Caco-2 (cell line): ENCODE results near the gene ARL14EPL. TPM values are rescaled to one million over a fixed set of nuclear protein-coding genes. Genes with fewer than 3 reads are reported as not detected.

Experiments
- BruUV-seq: library from RNA; stranded (reverse); fragments of 400-500 nt; replicated peaks from 2 replicates; lab custom pipeline; 2021; lab: Mats Ljungman, UMichigan
- CTCF ChIA-PET: fragments of 300-600 bp; sonication (Branson Sonifier 250); formaldehyde crosslinking; loops from one replicate; lab custom pipeline; 2022; ENCODE audit warnings: antibody characterized with exemption; lab: Charles Lee
- POLR2A ChIA-PET: fragments of 300-600 bp; sonication (Branson Sonifier 250); formaldehyde crosslinking; loops from one replicate; lab custom pipeline; 2022; ENCODE audit warnings: antibody characterized with exemption; lab: Charles Lee
- DNase-seq, 2 experiments: peaks; one replicate each; pipeline versions ENCODE4 v3.0.0 to v3.0.0-alpha.2; 2020 to 2022
- H3K27me3 ChIP-seq: replicated peaks from 2 replicates; pipeline ENCODE4 v1.6.0; 2011; ENCODE audit warnings: low read length; ENCODE audit not compliant: control insufficient read depth, insufficient read depth
- H3K36me3 ChIP-seq: 2 replicates; pipeline ENCODE4 v1.5.1; 2011; ENCODE audit warnings: low read length; ENCODE audit not compliant: control insufficient read depth, insufficient read depth
- H3K4me1 ChIP-seq: fragments of 250-450 bp; sonication (Bioruptor Pico); 2 replicates; pipeline ENCODE4 v1.5.1; 2020; ENCODE audit warnings: mild to moderate bottlenecking
- H3K4me3 ChIP-seq: 2 replicates; pipeline ENCODE4 v1.5.1; 2011; ENCODE audit warnings: low read depth, mild to moderate bottlenecking, control low read depth, low read length
- H3K9me3 ChIP-seq: fragments of 250-450 bp; sonication (Bioruptor Pico); 2 replicates; pipeline ENCODE4 v1.5.1; 2020; ENCODE audit warnings: mild to moderate bottlenecking, moderate library complexity
- H3K27ac Mint-ChIP-seq: one replicate; pipeline ENCODE4 v1.8.0; 2022; ENCODE audit warnings: mixed read lengths; ENCODE audit not compliant: unreplicated experiment
- H3K27me3 Mint-ChIP-seq: one replicate; pipeline ENCODE4 v1.8.0; 2022; ENCODE audit warnings: mixed read lengths; ENCODE audit not compliant: insufficient read depth, unreplicated experiment
- H3K36me3 Mint-ChIP-seq: one replicate; pipeline ENCODE4 v1.8.0; 2022; ENCODE audit warnings: mild to moderate bottlenecking, mixed read lengths; ENCODE audit not compliant: insufficient read depth, unreplicated experiment
- H3K4me1 Mint-ChIP-seq: one replicate; pipeline ENCODE4 v1.8.0; 2022; ENCODE audit warnings: low read depth, mixed read lengths; ENCODE audit not compliant: unreplicated experiment
- H3K4me3 Mint-ChIP-seq: one replicate; pipeline ENCODE4 v1.8.0; 2022; ENCODE audit warnings: mild to moderate bottlenecking, moderate library complexity, mixed read lengths; ENCODE audit not compliant: unreplicated experiment
- H3K9me3 Mint-ChIP-seq: one replicate; pipeline ENCODE4 v1.8.0; 2022; ENCODE audit warnings: mixed read lengths; ENCODE audit not compliant: unreplicated experiment
- intact Hi-C: fragments of 100-400 bp; cut with micrococcal nuclease; formaldehyde crosslinking; loops from one replicate; pipeline ENCODE4 v1.10.0; 2022; ENCODE audit not compliant: unreplicated experiment
- total RNA-seq: library from RNA; stranded (reverse); gene quantifications from 2 replicates; pipeline ENCODE4 v1.2.3, GENCODE V29; 2022
- TF ChIP-seq, protein P1 (sequence below), 2 experiments: fragments of 200-600 bp in 1 of 2; IDR thresholded peaks; 1 replicate in 1 of 2; 2 replicates in 1 of 2; pipeline versions ENCODE4 v1.5.1 to v1.8.0; 2011 to 2022; ENCODE audit warnings: antibody characterized with exemption in 1 of 2, control low read depth in 1 of 2, inconsistent platforms in 1 of 2, low read depth in 1 of 2, low read length in 1 of 2, mild to moderate bottlenecking in 1 of 2, moderate library complexity in 1 of 2; ENCODE audit not compliant: insufficient read depth in 1 of 2, severe bottlenecking in 1 of 2, unreplicated experiment in 1 of 2

Gene ARL14EPL
- total RNA-seq, 1 experiment from 2014 or later: not detected

DNA sequence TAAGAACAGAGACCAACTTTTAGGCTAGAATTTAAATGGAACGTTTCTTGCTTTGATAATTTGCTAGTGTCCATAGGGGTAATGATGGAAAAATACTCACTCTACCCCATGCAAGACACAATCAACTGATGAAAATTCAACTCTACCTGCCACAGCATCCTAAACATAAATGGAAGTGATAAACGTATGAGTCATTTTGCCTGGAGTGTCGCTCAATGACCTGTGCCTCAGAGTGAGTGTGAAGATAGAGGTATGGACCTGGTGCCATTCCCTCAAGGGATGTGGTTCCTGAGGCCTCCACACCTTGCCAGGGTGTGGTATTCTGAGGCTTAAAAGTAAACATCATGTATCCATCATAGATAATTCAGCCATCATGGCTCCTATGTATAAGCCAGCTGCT, 14.0 kb downstream of the ARL14EPL start:
- ChIA-PET POLR2A (no interaction called here), CTCF (no interaction called here)
- no peaks in the 10 kb centered on the region for H3K36me3 ChIP-seq
- H3K27me3 ChIP-seq: no peaks in the 10 kb centered on the region; the same call in 1 of the 2 replicates
- H3K4me1 Mint-ChIP-seq: no peaks in the 10 kb centered on the region
- intact Hi-C loops: no loop called here
- no peak for DNase-seq
- TF ChIP-seq, protein P1, sequence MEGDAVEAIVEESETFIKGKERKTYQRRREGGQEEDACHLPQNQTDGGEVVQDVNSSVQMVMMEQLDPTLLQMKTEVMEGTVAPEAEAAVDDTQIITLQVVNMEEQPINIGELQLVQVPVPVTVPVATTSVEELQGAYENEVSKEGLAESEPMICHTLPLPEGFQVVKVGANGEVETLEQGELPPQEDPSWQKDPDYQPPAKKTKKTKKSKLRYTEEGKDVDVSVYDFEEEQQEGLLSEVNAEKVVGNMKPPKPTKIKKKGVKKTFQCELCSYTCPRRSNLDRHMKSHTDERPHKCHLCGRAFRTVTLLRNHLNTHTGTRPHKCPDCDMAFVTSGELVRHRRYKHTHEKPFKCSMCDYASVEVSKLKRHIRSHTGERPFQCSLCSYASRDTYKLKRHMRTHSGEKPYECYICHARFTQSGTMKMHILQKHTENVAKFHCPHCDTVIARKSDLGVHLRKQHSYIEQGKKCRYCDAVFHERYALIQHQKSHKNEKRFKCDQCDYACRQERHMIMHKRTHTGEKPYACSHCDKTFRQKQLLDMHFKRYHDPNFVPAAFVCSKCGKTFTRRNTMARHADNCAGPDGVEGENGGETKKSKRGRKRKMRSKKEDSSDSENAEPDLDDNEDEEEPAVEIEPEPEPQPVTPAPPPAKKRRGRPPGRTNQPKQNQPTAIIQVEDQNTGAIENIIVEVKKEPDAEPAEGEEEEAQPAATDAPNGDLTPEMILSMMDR (IDR thresholded peaks at IDR 0.05; ENCODE audit: insufficient read depth in 1 of 2, low read depth in 1 of 2, low read length in 1 of 2, severe bottlenecking in 1 of 2, unreplicated experiment in 1 of 2): no peak
- no peak overlapping the region for H3K27ac Mint-ChIP-seq
- H3K9me3 Mint-ChIP-seq: no peaks in the 10 kb centered on the region
- H3K36me3 Mint-ChIP-seq: no peaks in the 10 kb centered on the region
- H3K27me3 Mint-ChIP-seq: peaks cover 20% of the 10 kb centered on the region
- H3K4me3 ChIP-seq: no peak overlapping the region
- no peaks in the 10 kb centered on the region for H3K4me1 ChIP-seq
- H3K4me3 Mint-ChIP-seq: no peak overlapping the region
- no peaks in the 10 kb centered on the region for H3K9me3 ChIP-seq
- no TSS peak for BruUV-seq

DNA sequence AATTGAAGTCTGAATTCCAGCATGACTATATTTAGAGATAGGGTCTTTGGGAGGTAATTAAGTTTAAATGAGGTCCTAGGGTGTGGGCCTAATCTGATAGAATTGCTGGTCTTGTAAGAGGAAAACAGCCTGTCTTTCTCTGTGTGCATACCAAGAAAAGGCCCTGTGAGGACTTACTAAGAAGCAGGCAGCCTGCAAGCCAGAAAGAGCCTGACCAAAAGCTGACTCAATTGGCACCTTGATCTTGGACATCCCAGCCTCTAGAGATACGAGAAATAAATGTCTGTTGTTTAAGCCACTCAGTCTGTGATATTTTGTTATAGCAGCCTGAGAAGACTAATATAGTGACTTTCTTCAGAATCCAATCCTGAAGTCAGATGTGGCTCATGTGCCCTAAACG, 14.6 kb downstream of the ARL14EPL start:
- BruUV-seq: no TSS peak

DNA sequence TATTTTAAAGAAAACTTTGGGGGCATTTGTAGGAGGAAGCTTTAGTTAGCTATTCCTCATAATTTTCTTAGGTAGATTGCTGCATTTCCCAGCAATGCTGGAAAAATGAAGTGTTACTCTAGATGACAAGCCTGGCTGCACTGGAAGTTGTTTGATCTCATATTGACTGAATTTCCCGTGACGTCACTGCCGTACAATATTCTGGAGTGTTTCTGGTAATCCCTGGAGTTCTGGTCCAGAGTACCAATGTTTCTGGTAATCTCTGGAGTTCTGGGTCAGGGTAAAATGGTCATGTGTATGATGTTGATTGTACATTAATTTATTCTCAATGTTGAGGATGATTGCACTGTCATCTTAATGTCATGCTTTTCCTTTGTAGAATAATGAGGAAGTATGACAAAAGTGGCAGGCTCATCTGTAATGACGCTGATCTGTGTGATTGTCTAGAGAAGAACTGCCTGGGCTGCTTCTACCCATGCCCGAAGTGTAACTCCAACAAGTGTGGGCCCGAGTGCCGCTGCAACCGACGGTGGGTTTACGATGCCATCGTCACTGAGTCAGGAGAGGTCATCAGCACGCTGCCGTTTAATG, 26.2 kb downstream of the ARL14EPL start:
- intact Hi-C loops: no loop called here
- TF ChIP-seq, protein P1 (IDR thresholded peaks at IDR 0.05; ENCODE audit: insufficient read depth in 1 of 2, low read depth in 1 of 2, low read length in 1 of 2, severe bottlenecking in 1 of 2, unreplicated experiment in 1 of 2): no peak
- POLR2A ChIA-PET: no interaction called here
- no TSS peak for BruUV-seq
- Histone ChIP-seq H3K36me3 (no peaks in the 10 kb centered on the region), H3K4me3 (no peak overlapping the region), H3K9me3 (no peaks in the 10 kb centered on the region), H3K27me3 (no peaks in the 10 kb centered on the region), H3K4me1 (no peaks in the 10 kb centered on the region)
- no peaks in the 10 kb centered on the region for H3K9me3 Mint-ChIP-seq
- H3K4me3 Mint-ChIP-seq: no peak overlapping the region
- DNase-seq: no peak
- CTCF ChIA-PET: no interaction called here
- no peaks in the 10 kb centered on the region for H3K4me1 Mint-ChIP-seq
- H3K27me3 Mint-ChIP-seq: peaks cover 13% of the 10 kb centered on the region
- no peaks in the 10 kb centered on the region for H3K36me3 Mint-ChIP-seq
- H3K27ac Mint-ChIP-seq: no peak overlapping the region

More for the DNA sequence above, 14.6 kb downstream of the ARL14EPL start:
- H3K27ac Mint-ChIP-seq: no peak overlapping the region
- H3K4me1 Mint-ChIP-seq: no peaks in the 10 kb centered on the region
- Histone ChIP-seq H3K4me3 (no peak overlapping the region), H3K36me3 (no peaks in the 10 kb centered on the region), H3K4me1 (no peaks in the 10 kb centered on the region), H3K27me3 (no peaks in the 10 kb centered on the region; the same call in 1 of the 2 replicates), H3K9me3 (no peaks in the 10 kb centered on the region)
- intact Hi-C loops: no loop called here
- no peak for DNase-seq
- CTCF ChIA-PET: no interaction called here
- TF ChIP-seq, protein P1 (IDR thresholded peaks at IDR 0.05; ENCODE audit: insufficient read depth in 1 of 2, low read depth in 1 of 2, low read length in 1 of 2, severe bottlenecking in 1 of 2, unreplicated experiment in 1 of 2): no peak
- no peaks in the 10 kb centered on the region for H3K36me3 Mint-ChIP-seq
- no peaks in the 10 kb centered on the region for H3K9me3 Mint-ChIP-seq
- H3K4me3 Mint-ChIP-seq: no peak overlapping the region
- POLR2A ChIA-PET: no interaction called here
- peaks cover 16% of the 10 kb centered on the region for H3K27me3 Mint-ChIP-seq
